Occipital lobe (tissue), 2 donors: ENCODE measurements around the gene PTPRG. TPM values are rescaled to one million over a fixed set of nuclear protein-coding genes. Genes with fewer than 3 reads are reported as not detected.
A peak's percentile ranks its signal among the peaks of the same experiment; 100 is the strongest.

ENCODE experiments used
- DNase-seq: peaks from one replicate; lab custom pipeline; 2025; lab: John Stamatoyannopoulos, UW
- total RNA-seq: library from RNA; depleted of rRNA; stranded (reverse); fragments of >200 nt; gene quantifications from one replicate; pipeline ENCODE4 v1.2.3, GENCODE V29; 2014

The PTPRG gene
- total RNA-seq, 1 donor from 2014 or later, result 81.4 TPM

- DNase-seq, result no peak
Observed at GRCh38 chr3:62098646-62099365, 537.4 kb downstream of the PTPRG start.

- no peak for DNase-seq
Observed at GRCh38 chr3:62100282-62100989, 539.1 kb downstream of the PTPRG start.

GRCh38 chr3:62101488-62101887 lies 540.1 kb downstream of the PTPRG start:
- no peak for DNase-seq

- DNase-seq, result no peak
Observed at GRCh38 chr3:62103531-62103930, 542.2 kb downstream of the PTPRG start.

- DNase-seq, result peak; percentile 35
Observed at GRCh38 chr3:62109534-62109933, 548.2 kb downstream of the PTPRG start.

- no peak for DNase-seq
Observed at GRCh38 chr3:62110443-62111225, 549.3 kb downstream of the PTPRG start.

GRCh38 chr3:62113092-62113491 lies 551.7 kb downstream of the PTPRG start:
- no peak for DNase-seq

GRCh38 chr3:62114763-62115162 lies 553.4 kb downstream of the PTPRG start:
- no peak for DNase-seq

GRCh38 chr3:62117903-62118548 lies 556.7 kb downstream of the PTPRG start:
- no peak for DNase-seq

GRCh38 chr3:62119139-62119538 lies 557.8 kb downstream of the PTPRG start:
- no peak for DNase-seq

GRCh38 chr3:62122819-62123218 lies 561.4 kb downstream of the PTPRG start:
- DNase-seq, result no peak

GRCh38 chr3:62125380-62125779 lies 564.0 kb downstream of the PTPRG start:
- DNase-seq, result no peak

GRCh38 chr3:62127116-62127515 lies 565.7 kb downstream of the PTPRG start:
- DNase-seq, result no peak

GRCh38 chr3:62128051-62128450 lies 566.7 kb downstream of the PTPRG start:
- no peak for DNase-seq

- no peak for DNase-seq
Observed at GRCh38 chr3:62128681-62129080, 567.3 kb downstream of the PTPRG start.

GRCh38 chr3:62131050-62131449 lies 569.7 kb downstream of the PTPRG start:
- DNase-seq, result no peak

GRCh38 chr3:62131620-62132019 lies 570.2 kb downstream of the PTPRG start:
- no peak for DNase-seq

- no peak for DNase-seq
Observed at GRCh38 chr3:62132027-62132602, 570.7 kb downstream of the PTPRG start.

GRCh38 chr3:62133015-62133414 lies 571.6 kb downstream of the PTPRG start:
- no peak for DNase-seq

- DNase-seq, result no peak
Observed at GRCh38 chr3:62134061-62134496, 572.7 kb downstream of the PTPRG start.

GRCh38 chr3:62135741-62136140 lies 574.4 kb downstream of the PTPRG start:
- DNase-seq, result no peak
